ENCODE measurements around the gene STX8. TPM values are rescaled to one million over a fixed set of nuclear protein-coding genes. Genes with fewer than 3 reads are reported as not detected.

Gene STX8
- total RNA-seq, 1 donor from 2014 or later = 61.0 TPM

- Mint-ChIP-seq H3K4me3 (ENCODE audit: unreplicated experiment) (no peak overlapping the region), H3K9me3 (ENCODE audit: unreplicated experiment) (no peaks in the 10 kb centered on the region), H3K36me3 (ENCODE audit: unreplicated experiment) (no peaks in the 10 kb centered on the region), H3K27ac (ENCODE audit: unreplicated experiment) (no peak overlapping the region), H3K27me3 (ENCODE audit: unreplicated experiment) (no peaks in the 10 kb centered on the region), H3K4me1 (ENCODE audit: low read depth, unreplicated experiment) (no peaks in the 10 kb centered on the region)
- DNase-seq = no peak
- TF ChIP-seq CTCF (IDR thresholded peaks at IDR 0.05; ENCODE audit: partially characterized antibody, unreplicated experiment) = no peak
Observed at GRCh38 chr17:9553596-9553995, 22.0 kb downstream of the STX8 start.

GRCh38 chr17:9553181-9553580, 22.4 kb downstream of the STX8 start:
- H3K9me3 Mint-ChIP-seq (ENCODE audit: unreplicated experiment) = no peaks in the 10 kb centered on the region
- no peaks in the 10 kb centered on the region for H3K36me3 Mint-ChIP-seq (ENCODE audit: unreplicated experiment)
- no peak for TF ChIP-seq CTCF (IDR thresholded peaks at IDR 0.05; ENCODE audit: partially characterized antibody, unreplicated experiment)
- no peak for DNase-seq
- no peaks in the 10 kb centered on the region for H3K27me3 Mint-ChIP-seq (ENCODE audit: unreplicated experiment)
- no peaks in the 10 kb centered on the region for H3K4me1 Mint-ChIP-seq (ENCODE audit: low read depth, unreplicated experiment)
- no peak overlapping the region for H3K4me3 Mint-ChIP-seq (ENCODE audit: unreplicated experiment)
- H3K27ac Mint-ChIP-seq (ENCODE audit: unreplicated experiment) = no peak overlapping the region

- no peak overlapping the region for H3K4me3 Mint-ChIP-seq (ENCODE audit: unreplicated experiment)
- H3K27me3 Mint-ChIP-seq (ENCODE audit: unreplicated experiment) = no peaks in the 10 kb centered on the region
- H3K4me1 Mint-ChIP-seq (ENCODE audit: low read depth, unreplicated experiment) = no peaks in the 10 kb centered on the region
- H3K36me3 Mint-ChIP-seq (ENCODE audit: unreplicated experiment) = no peaks in the 10 kb centered on the region
- DNase-seq = no peak
- no peaks in the 10 kb centered on the region for H3K9me3 Mint-ChIP-seq (ENCODE audit: unreplicated experiment)
- H3K27ac Mint-ChIP-seq (ENCODE audit: unreplicated experiment) = no peak overlapping the region
- TF ChIP-seq CTCF (IDR thresholded peaks at IDR 0.05; ENCODE audit: partially characterized antibody, unreplicated experiment) = no peak
Observed at GRCh38 chr17:9549215-9549614, 26.4 kb downstream of the STX8 start.

GRCh38 chr17:9544221-9544620, 31.4 kb downstream of the STX8 start:
- Mint-ChIP-seq H3K4me1 (ENCODE audit: low read depth, unreplicated experiment) (no peaks in the 10 kb centered on the region), H3K27me3 (ENCODE audit: unreplicated experiment) (no peaks in the 10 kb centered on the region), H3K4me3 (ENCODE audit: unreplicated experiment) (no peak overlapping the region), H3K27ac (ENCODE audit: unreplicated experiment) (no peak overlapping the region), H3K9me3 (ENCODE audit: unreplicated experiment) (no peaks in the 10 kb centered on the region), H3K36me3 (ENCODE audit: unreplicated experiment) (peaks cover 10% of the 10 kb centered on the region)
- DNase-seq = no peak
- TF ChIP-seq CTCF (IDR thresholded peaks at IDR 0.05; ENCODE audit: partially characterized antibody, unreplicated experiment) = no peak

GRCh38 chr17:9541718-9542117, 33.9 kb downstream of the STX8 start:
- no peak for TF ChIP-seq CTCF (IDR thresholded peaks at IDR 0.05; ENCODE audit: partially characterized antibody, unreplicated experiment)
- Mint-ChIP-seq H3K36me3 (ENCODE audit: unreplicated experiment) (peaks cover 10% of the 10 kb centered on the region), H3K27ac (ENCODE audit: unreplicated experiment) (no peak overlapping the region), H3K4me1 (ENCODE audit: low read depth, unreplicated experiment) (no peaks in the 10 kb centered on the region), H3K27me3 (ENCODE audit: unreplicated experiment) (no peaks in the 10 kb centered on the region), H3K9me3 (ENCODE audit: unreplicated experiment) (no peaks in the 10 kb centered on the region), H3K4me3 (ENCODE audit: unreplicated experiment) (no peak overlapping the region)
- DNase-seq = no peak
